Endothelial cell of umbilical vein (primary cell): ENCODE measurements around the gene PFKFB1.

ENCODE experiments used
- CTCF ChIP-seq, 2 donors: IDR thresholded peaks; 1 replicate in 1 of 2; 2 replicates in 1 of 2; pipeline ENCODE4 v1.5.1; 2011; ENCODE audit warnings: low read length in 2 of 2, mild to moderate bottlenecking in 2 of 2, moderate library complexity in 2 of 2, control low read depth in 1 of 2, inconsistent platforms in 1 of 2, low read depth in 1 of 2; ENCODE audit not compliant: insufficient read depth in 1 of 2; ENCODE audit errors: extremely low read depth in 1 of 2
- EZH2 ChIP-seq: IDR thresholded peaks from 2 replicates; pipeline ENCODE4 v1.6.1; 2012; ENCODE audit warnings: borderline replicate concordance, low read depth, mild to moderate bottlenecking, moderate library complexity, low read length, inconsistent platforms; ENCODE audit not compliant: severe bottlenecking
- FOS ChIP-seq: IDR thresholded peaks from 2 replicates; pipeline ENCODE4 v1.6.1; 2011; ENCODE audit warnings: mild to moderate bottlenecking, low read length, moderate library complexity, borderline replicate concordance; ENCODE audit not compliant: insufficient read depth
- MAX ChIP-seq: IDR thresholded peaks from 2 replicates; pipeline ENCODE4 v1.6.1; 2011; ENCODE audit not compliant: insufficient read depth, insufficient read length
- MYC ChIP-seq: IDR thresholded peaks from one replicate; pipeline ENCODE4 v1.6.1; 2011; ENCODE audit warnings: mild to moderate bottlenecking, low read depth, low read length
- POLR2A ChIP-seq: IDR thresholded peaks from 2 replicates; pipeline ENCODE4 v1.6.1; 2012; ENCODE audit warnings: low read depth, mild to moderate bottlenecking, control low read depth, low read length
- POLR2AphosphoS5 ChIP-seq: IDR thresholded peaks from 2 replicates; pipeline ENCODE4 v1.6.1; 2012; ENCODE audit warnings: low read depth, mild to moderate bottlenecking, control low read depth, low read length, moderate library complexity; ENCODE audit not compliant: insufficient read depth

GRCh38 chrX:55007656-55008055, 13.7 kb upstream of the PFKFB1 start:
- TF ChIP-seq MYC (no peak), CTCF (IDR thresholded peaks at IDR 0.05; ENCODE audit: extremely low read depth in 1 of 2, insufficient read depth in 1 of 2, low read depth in 1 of 2, low read length in 2 of 2) (no peak), POLR2A (no peak), EZH2 (no peak), POLR2AphosphoS5 (no peak), MAX (no peak), FOS (no peak)
